Stromal cell of bone marrow (primary cell): ENCODE results near the gene GNB1L.
"Not testable (repeated sequence)": the region's sequence is repeated elsewhere in the genome, so short reads cannot be mapped to it uniquely, and the experiment has no call there.

Experiments
- DNase-seq: peaks from one replicate; pipeline ENCODE4 v3.0.0-alpha.2; 2012; ENCODE audit warnings: low read depth

GNB1L gene

GRCh38 chr22:19795617-19796008 is 59.1 kb downstream of the GNB1L start:
- peak; percentile 47 for DNase-seq

- DNase-seq: no peak
Observed at GRCh38 chr22:19793661-19794310, 60.9 kb downstream of the GNB1L start.

GRCh38 chr22:19793161-19793560 is 61.5 kb downstream of the GNB1L start:
- no peak for DNase-seq

GRCh38 chr22:19792383-19792896 is 62.2 kb downstream of the GNB1L start:
- DNase-seq: not testable (repeated sequence)

GRCh38 chr22:19791894-19792293 is 62.8 kb downstream of the GNB1L start:
- no peak for DNase-seq

DNA sequence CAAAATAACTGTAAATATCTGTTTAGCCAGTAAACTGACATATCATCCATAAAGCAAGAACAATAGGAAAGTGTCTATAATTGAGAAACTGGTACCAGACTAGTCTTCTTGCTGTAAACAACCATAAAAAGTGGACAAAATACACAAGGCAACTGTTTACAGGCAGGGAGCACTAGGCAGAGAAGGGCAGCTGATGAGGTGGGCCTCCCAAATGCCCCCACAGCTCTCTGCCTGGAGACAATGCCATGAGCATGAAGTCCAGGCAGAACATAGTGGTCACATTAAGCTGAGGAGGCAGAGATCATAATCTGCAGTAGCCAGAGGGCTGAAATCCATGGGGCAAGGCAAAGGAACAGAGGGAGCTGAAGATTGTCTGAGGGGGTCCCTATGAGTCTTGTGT is 63.4 kb downstream of the GNB1L start:
- no peak for DNase-seq

- no peak for DNase-seq
Observed at GRCh38 chr22:19789828-19790227, 64.8 kb downstream of the GNB1L start.

DNA sequence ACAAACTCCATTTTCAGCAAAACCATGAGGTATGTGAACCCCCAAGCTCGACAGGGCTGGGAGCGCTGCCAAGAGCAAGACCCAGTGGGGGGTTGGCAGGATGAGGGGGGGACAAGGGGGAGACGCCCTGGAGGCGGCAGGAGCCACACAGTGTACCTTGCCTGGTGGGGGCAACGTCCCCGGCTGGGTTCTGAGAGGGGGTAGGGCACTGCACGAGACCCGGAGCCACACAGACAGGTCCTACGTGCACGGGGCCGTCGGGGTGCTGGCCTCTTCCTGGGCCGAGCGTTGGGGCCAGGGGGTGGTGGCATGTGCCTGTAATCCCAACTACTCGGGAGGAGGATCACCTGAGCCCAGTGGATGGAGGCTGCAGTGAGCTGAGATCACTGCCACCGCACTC is 65.3 kb downstream of the GNB1L start:
- DNase-seq: no peak

GRCh38 chr22:19788661-19789225 is 65.9 kb downstream of the GNB1L start:
- DNase-seq: no peak

DNA sequence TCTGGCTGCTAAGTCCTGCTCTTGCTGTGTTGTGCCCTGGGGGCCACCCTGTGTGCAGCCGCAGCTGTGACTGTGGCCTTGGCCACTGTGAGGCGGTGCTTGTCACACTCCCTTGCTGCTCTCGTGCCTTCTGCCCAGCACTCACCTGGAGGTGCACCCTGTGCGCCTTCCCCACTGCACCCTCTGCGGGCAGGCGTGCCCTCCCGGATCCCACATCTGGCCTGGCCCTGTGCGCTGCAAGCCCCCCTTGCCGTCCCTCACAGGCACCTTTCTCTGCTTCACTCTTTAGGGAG is 66.9 kb downstream of the GNB1L start:
- no peak for DNase-seq

DNA sequence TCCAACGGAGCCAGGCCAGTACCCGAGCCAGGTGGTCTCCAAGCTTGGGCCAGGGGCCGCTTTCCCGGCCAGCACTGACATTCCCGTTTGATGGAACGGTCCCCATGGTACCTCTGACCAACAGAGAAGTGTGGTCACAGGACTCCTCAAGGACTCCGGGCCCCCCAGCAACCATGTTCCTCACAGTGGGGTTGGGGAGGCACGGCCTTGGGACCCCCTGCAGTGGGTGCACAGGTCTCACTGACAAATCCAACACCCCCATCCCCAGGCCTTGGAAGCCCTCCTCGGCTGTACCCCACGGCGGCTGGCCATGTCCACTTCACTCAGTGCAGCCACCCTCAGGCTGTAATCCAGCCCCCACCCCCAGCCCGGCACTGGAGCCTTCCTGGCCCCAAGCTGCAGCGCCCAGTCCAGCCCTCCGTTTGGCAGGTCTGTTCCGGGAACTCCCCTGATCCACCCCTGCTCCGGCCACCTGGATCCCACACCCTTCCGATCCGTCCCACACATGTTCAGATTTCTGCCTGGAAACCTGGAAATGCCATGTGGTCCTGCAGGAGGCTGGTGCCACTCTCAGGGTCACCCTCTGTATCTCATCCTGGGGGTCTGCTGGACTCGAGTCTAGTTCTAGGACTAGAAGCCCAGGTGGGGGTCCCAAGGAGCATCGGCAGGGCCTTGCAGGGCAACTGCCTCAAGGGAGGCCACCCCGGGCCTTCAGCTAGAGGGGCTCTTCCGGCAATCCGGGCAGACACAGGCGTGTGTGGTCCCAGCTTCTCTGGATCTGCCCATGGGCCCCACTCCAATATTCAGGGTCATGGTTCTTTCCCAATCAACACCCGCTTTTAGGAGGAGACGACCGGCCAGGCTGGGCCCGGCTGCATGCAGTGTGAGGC is 67.5 kb downstream of the GNB1L start:
- DNase-seq: no peak

GRCh38 chr22:19786264-19786585 is 68.4 kb downstream of the GNB1L start:
- DNase-seq: no peak

DNA sequence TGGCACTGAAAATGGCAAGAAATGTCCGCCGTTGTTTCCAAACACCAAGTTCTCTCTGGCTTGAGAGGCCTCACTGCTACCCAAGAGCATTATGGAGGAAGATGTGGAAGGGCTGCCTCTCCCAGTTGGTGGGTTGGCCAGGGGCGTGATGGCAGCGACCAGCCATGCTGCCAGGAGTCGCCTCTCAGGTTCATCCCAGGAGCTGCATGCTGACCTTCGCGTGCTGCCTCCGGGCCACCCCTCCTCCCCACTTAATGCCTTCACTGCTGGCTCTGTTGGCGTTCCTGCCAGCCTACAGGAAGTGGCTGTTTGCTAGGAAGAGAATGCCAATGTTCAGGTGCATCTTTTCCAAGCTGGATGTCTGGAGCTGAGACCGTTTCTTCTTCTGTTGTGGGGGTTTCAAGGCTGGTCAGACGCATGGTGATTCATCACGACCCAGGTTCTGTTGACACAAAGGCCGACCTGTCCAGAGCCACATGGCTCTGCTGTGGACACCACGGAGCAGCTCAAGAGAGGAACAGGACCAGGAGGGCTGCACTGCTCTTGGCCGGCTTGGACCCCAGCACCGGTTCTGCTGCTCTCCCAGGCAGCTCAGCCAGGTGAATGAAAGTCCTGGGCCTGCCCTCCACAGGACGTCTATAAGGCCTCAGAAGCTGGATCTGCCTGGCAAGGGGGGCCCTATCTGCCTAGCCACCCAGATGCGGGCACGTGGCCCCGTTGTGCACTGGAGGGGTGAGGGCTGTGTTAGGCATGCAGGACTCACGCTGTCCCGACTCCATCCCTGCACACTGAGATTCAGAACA is 69.0 kb downstream of the GNB1L start:
- no peak for DNase-seq

GRCh38 chr22:19784384-19785175 is 70.1 kb downstream of the GNB1L start:
- DNase-seq: no peak

DNA sequence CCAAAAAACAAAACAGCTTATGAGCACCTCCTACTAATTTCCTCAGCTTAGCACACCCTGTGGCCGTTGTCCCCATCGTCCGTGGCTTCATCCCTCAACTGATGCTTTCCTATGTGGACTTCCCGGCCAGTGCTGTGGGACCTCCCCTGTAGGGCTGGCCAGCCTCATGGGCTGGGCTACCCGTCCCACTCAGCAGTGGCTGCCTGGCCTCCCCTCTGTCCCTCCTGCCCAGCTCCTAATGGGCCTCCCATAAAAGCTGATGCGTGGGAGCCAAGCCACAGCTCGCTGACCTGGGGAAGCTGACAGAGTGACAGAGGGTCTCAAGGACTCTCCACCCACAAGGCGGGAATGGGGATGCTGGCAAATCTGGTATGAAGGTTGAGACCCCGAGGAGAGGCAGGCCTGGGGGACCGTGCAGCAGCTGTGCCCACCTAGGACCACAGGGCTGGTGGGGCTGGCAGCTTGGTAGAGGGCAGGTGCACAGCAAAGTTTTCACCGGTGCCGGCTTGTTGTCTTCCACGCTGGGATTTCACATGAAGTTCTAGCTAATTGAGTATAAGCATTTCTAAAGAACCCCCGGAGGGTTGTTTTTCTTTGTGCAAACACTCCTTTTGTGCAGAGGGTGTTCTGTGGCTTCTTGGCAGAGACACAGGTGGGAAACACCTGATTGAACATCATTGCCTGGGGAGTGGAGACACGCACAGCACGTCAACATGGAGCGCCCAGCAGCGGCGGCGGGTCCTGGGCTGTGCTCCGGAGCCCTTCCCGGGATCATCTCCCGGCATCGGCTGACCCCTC is 70.9 kb downstream of the GNB1L start:
- DNase-seq: no peak

DNA sequence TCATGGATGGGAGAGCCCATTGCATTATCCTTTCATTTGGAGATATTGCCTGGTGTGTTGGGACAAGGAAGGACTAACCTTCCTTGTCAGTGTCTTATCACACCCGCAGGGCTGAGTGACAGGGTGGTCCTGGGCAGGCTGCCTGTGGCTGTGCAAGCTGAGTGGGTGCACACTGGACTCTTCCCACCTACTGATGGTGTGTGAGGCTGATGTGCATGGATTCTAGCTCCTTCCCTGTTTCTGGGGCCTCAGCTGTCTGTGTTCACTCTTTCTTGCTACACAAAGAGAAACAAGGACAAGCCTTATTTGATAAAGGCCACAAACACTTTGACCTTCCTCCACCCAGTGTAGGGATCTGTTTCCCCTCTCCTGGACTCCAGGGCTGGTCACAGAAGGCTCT is 72.1 kb downstream of the GNB1L start:
- no peak for DNase-seq

DNA sequence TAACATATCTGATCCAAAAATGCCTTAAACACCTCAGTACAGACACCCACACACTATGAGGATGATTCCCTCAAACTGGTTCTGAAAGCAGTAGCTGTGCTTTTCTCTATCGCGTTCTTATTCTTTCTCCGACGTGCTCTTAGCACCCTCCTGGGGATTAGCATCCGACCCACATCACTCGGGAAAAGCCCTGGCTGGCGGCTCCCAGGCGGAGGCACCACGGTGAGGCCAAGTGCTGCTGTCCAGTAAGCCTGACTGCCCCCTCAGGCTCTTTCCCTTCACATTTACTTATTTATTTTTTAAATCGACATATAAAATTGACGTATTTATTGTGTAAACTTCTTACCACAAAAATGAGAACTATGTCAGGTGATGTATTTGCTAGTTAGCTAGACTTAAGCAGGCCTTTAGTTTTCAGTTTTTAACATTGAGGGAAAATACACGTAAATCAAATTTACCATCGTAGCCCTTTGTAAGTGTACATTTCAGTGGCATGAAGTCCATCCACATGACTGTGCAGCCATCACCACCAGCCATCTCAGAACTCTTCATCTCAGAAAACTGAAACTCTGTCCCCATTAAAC is 74.9 kb downstream of the GNB1L start:
- no peak for DNase-seq

DNA sequence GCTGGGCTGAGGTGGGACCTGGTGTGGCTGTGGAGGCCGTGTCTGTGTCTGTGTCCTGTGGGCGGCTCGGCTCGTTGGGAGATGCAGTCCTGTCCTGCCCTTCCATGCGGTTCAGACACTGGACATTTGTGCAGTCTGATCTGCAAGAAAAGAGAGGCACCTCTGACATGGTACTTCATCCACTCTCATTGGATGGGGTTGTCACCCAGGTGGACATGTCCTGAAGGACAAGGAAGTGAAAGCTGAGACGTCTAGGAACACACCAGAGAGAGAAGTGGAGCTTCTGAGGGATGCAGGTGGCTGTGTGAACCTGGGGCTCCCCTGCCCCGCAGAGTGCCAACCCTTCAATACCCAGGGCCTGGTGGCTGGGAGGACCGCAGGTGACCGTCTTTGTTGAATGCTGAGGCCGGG is 75.7 kb downstream of the GNB1L start:
- DNase-seq: no peak

DNA sequence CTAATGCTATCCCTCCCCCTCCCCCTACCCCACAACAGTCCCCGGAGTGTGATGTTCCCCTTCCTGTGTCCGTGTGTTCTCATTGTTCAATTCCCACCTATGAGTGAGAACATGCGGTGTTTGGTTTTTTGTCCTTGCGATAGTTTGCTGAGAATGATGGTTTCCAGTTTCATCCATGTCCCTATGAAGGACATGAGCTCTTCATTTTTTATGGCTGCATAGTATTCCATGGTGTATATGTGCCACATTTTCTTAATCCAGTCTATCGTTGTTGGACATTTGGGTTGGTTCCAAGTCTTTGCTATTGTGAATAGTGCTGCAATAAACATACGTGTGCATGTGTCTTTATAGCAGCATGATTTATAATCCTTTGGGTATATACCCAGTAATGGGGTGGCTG is 77.5 kb downstream of the GNB1L start:
- not testable (repeated sequence) for DNase-seq

DNA sequence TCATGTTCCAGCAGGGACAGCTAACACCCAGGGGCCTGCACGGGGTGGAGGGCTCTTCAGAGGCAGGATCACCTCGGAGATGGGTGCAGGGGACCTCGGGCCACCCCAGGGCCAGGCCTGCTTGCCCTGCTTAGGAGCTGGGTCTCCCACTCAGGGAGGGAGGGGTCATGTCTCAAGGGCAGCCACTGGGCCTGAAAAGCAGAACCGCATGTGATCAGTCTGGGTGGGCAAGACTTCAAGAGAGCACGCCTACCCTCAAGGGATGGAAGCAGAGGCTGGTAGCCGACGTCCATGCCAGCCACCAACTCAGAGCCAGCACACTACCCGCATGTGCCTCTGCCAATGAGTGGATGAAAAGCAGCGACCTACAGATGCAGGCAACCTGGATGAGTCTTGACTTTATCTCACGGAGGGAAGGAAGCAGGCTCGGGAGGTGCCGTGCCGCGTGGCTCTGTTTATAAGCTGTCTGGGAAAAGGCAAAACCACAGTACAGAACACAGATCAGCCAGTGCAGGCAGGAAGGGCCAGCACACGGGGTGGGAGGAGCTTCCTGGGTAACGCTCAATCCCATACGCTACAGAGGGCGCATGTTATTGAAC is 78.1 kb downstream of the GNB1L start:
- no peak for DNase-seq
